MM.1S (cell line): ENCODE results near the gene RNF152.

ENCODE experiments used
- DNase-seq: peaks from one replicate; pipeline ENCODE4 v3.0.0-alpha.2; 2015
- H2AFZ ChIP-seq: fragments of 300-600 bp; sonication (generic); 2 replicates; pipeline ENCODE4 v1.6.0; 2016; ENCODE audit warnings: antibody characterized with exemption, low read length
- H3F3A ChIP-seq: fragments of 300-600 bp; sonication (generic); 2 replicates; pipeline ENCODE4 v1.6.1; 2016; ENCODE audit warnings: mild to moderate bottlenecking, antibody characterized with exemption, low read length, moderate library complexity, mixed read lengths; ENCODE audit not compliant: insufficient read depth
- H3K27ac ChIP-seq: fragments of 300-600 bp; sonication (generic); 2 replicates; pipeline ENCODE4 v1.5.1; 2016; ENCODE audit warnings: mild to moderate bottlenecking, low read length
- H3K27me3 ChIP-seq: fragments of 300-600 bp; sonication (generic); replicated peaks from 2 replicates; pipeline ENCODE4 v1.6.0; 2016; ENCODE audit warnings: low read length; ENCODE audit not compliant: insufficient read depth
- H3K36me3 ChIP-seq: fragments of 300-600 bp; sonication (generic); replicated peaks from 2 replicates; pipeline ENCODE4 v1.6.1; 2016; ENCODE audit warnings: mild to moderate bottlenecking, low read length, mixed read lengths; ENCODE audit not compliant: insufficient read depth
- H3K4me1 ChIP-seq: fragments of 300-600 bp; sonication (generic); 2 replicates; pipeline ENCODE4 v1.6.1; 2016; ENCODE audit warnings: low read length, mixed read lengths
- H3K4me2 ChIP-seq: fragments of 300-600 bp; sonication (generic); 2 replicates; pipeline ENCODE4 v1.6.0; 2016; ENCODE audit warnings: low read depth, low read length
- H3K4me3 ChIP-seq: fragments of 300-600 bp; sonication (generic); 2 replicates; pipeline ENCODE4 v1.5.1; 2016; ENCODE audit warnings: low read length, mixed read lengths
- H3K79me2 ChIP-seq: fragments of 300-600 bp; sonication (generic); 2 replicates; pipeline ENCODE4 v1.6.1; 2016; ENCODE audit warnings: mixed run types, low read length, mixed read lengths
- H3K9ac ChIP-seq: fragments of 300-600 bp; sonication (generic); 2 replicates; pipeline ENCODE4 v1.6.1; 2016; ENCODE audit warnings: low read length, mixed read lengths
- H3K9me2 ChIP-seq: fragments of 300-600 bp; sonication (generic); replicated peaks from 2 replicates; pipeline ENCODE4 v1.6.1; 2016; ENCODE audit warnings: mild to moderate bottlenecking, low read length, mixed read lengths; ENCODE audit not compliant: insufficient read depth
- H3K9me3 ChIP-seq: fragments of 300-600 bp; sonication (generic); replicated peaks from 2 replicates; pipeline ENCODE4 v1.6.1; 2016; ENCODE audit warnings: mild to moderate bottlenecking, low read length, mixed read lengths; ENCODE audit not compliant: insufficient read depth
- H4K20me1 ChIP-seq: fragments of 300-600 bp; sonication (generic); 2 replicates; pipeline ENCODE4 v1.6.1; 2016; ENCODE audit warnings: mild to moderate bottlenecking, low read length, moderate library complexity, mixed read lengths; ENCODE audit not compliant: insufficient read depth
- EZH2 ChIP-seq: fragments of 300-600 bp; sonication (generic); optimal IDR thresholded peaks from 2 replicates; pipeline ENCODE3; 2017; ENCODE audit warnings: low read depth, mild to moderate bottlenecking, antibody characterized with exemption, low read length, mixed read lengths
- EZH2phosphoT487 ChIP-seq: fragments of 300-600 bp; sonication (generic); IDR thresholded peaks from 2 replicates; pipeline ENCODE4 v1.6.1; 2018; ENCODE audit warnings: antibody characterized with exemption, low read length
- TF ChIP-seq, protein P1 (sequence below): fragments of 300-600 bp; sonication (generic); IDR thresholded peaks from 2 replicates; pipeline ENCODE4 v1.5.1; 2016; ENCODE audit warnings: antibody characterized with exemption, low read length, mixed read lengths

The RNF152 gene

DNA sequence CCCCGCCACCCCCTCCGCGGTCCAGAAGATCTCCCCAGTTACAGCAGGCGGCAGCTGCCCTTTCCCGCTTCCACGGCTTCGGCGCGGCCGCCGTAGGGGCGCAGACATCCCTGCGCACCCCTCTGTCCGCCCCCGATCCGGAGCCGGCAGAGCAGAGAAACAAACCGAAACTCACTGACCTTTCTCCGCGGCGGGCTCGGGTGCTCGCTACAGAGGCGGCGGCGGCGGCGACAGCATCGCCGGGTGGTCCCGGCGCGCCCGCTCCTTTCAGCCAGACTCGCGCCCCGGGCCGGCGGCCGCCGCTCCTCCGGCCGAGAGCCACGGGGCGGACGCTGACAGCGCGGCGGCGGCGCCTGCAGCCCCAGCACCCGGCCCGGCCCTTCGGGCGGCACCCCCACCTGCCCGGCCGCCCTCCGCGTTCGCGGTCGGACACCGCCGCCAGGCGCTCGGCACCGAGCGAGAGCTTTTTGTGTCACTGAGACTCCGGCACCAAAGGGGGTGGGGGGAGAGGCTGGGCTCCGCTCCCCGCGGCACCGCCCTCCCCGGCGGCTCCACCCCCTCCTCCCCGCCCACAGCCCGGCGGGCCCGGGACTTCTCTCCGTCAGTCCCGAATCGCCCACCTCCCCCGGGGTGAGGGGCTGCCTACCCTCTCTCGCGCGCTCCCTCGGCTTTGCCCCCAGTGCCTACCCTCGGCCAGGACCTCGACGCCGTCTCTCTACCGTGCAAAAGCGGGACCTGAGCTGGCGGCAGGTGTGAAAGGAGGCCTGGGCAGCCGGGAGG, 1.4 kb upstream of the RNF152 start:
- peak overlapping the region; percentile 99 for H3K4me2 ChIP-seq
- no peaks in the 10 kb centered on the region for H3K36me3 ChIP-seq
- TF ChIP-seq EZH2, result no peak
- TF ChIP-seq, protein P1, sequence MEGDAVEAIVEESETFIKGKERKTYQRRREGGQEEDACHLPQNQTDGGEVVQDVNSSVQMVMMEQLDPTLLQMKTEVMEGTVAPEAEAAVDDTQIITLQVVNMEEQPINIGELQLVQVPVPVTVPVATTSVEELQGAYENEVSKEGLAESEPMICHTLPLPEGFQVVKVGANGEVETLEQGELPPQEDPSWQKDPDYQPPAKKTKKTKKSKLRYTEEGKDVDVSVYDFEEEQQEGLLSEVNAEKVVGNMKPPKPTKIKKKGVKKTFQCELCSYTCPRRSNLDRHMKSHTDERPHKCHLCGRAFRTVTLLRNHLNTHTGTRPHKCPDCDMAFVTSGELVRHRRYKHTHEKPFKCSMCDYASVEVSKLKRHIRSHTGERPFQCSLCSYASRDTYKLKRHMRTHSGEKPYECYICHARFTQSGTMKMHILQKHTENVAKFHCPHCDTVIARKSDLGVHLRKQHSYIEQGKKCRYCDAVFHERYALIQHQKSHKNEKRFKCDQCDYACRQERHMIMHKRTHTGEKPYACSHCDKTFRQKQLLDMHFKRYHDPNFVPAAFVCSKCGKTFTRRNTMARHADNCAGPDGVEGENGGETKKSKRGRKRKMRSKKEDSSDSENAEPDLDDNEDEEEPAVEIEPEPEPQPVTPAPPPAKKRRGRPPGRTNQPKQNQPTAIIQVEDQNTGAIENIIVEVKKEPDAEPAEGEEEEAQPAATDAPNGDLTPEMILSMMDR, result peak; percentile 9; the same call in 1 of the 2 replicates
- no peaks in the 10 kb centered on the region for H3K79me2 ChIP-seq
- peak overlapping the region; percentile 77 for H2AFZ ChIP-seq
- no peaks in the 10 kb centered on the region for H3K9me2 ChIP-seq
- H3K4me3 ChIP-seq, result peak overlapping the region; percentile 69
- H3K4me1 ChIP-seq, result 0 out of 2 replicates have a peak, but pooled peaks cover 3% of the 10 kb centered on the region
- peak overlapping the region; percentile 37; the same call in 1 of the 2 replicates for H3K9ac ChIP-seq
- H3K27me3 ChIP-seq, result peaks cover 5% of the 10 kb centered on the region; the same call in 1 of the 2 replicates
- no peak overlapping the region for H3K27ac ChIP-seq
- DNase-seq, result peak; percentile 85
- H3K9me3 ChIP-seq, result no peaks in the 10 kb centered on the region
- H4K20me1 ChIP-seq, result no peaks in the 10 kb centered on the region
- no peaks in the 10 kb centered on the region for H3F3A ChIP-seq

DNA sequence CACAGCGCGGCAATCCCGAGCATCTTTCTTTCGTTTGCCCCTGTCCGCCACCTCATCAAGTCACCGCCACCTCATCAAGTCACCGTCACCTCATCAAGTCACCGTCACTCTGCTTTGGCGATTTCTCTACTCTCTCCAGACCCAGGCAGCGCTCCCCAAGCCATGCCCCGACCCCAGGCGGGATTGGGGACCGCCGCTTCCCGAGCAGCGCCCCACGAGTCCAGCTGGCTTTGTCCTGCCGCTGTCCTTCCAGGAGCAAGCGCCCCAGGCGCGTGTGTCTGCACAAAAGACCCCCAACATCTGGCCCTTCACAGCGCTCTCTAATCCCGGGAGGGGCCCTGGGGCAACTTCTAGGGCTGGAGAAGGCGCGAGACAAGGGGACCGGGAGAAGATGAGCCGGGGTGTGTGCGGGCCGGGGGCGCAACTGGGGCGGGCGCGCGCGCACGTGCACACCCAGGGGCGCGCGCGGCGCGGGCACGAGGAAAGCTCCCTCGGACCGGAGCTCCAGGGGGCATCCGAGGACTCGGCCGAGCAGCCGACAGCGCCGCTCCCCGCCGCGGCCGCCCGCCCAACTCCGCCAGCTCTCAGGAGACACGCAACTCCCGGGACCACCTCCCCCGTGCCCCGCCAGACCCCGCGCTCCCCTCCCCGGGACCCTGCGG, 633 bp upstream of the RNF152 start:
- 0 out of 2 replicates have a peak, but pooled peaks cover 3% of the 10 kb centered on the region for H3K4me1 ChIP-seq
- peak overlapping the region; percentile 69 for H3K4me3 ChIP-seq
- H3F3A ChIP-seq, result no peaks in the 10 kb centered on the region
- no peaks in the 10 kb centered on the region for H3K79me2 ChIP-seq
- TF ChIP-seq EZH2phosphoT487, result no peak
- TF ChIP-seq EZH2, result no peak
- TF ChIP-seq, protein P1, result no peak
- no peaks in the 10 kb centered on the region for H4K20me1 ChIP-seq
- peak overlapping the region; percentile 37; the same call in 1 of the 2 replicates for H3K9ac ChIP-seq
- H2AFZ ChIP-seq, result peak overlapping the region; percentile 77
- H3K27ac ChIP-seq, result no peak overlapping the region
- H3K27me3 ChIP-seq, result peaks cover 5% of the 10 kb centered on the region; the same call in 1 of the 2 replicates
- H3K9me3 ChIP-seq, result no peaks in the 10 kb centered on the region
- DNase-seq, result peak; percentile 44
- no peaks in the 10 kb centered on the region for H3K36me3 ChIP-seq
- peak overlapping the region; percentile 99 for H3K4me2 ChIP-seq
- no peaks in the 10 kb centered on the region for H3K9me2 ChIP-seq

DNA sequence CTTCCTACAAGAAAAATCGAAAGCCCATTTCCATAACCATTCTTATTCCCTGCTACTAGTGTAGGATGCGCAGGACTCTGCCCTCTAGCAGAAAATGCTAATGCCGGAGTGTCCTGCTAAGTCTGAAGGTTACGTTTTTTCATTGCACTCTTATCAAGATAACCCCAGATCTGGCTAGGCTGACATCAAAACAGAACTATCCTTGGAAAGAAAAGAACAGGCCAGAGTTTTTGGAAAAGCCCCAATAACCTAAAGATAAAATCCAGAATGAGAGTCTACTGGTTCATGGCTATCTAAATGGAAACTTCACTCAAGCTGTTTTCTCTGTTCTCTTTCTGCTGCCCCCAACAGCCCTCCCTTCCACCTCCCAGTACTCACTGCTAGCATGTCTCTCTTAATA, 913 bp downstream of the RNF152 start:
- Histone ChIP-seq H3K4me3 (no peak overlapping the region), H3F3A (no peaks in the 10 kb centered on the region), H3K4me2 (no peak overlapping the region), H2AFZ (no peak overlapping the region), H3K36me3 (no peaks in the 10 kb centered on the region), H3K27ac (no peak overlapping the region), H4K20me1 (no peaks in the 10 kb centered on the region), H3K9me2 (no peaks in the 10 kb centered on the region), H3K4me1 (0 out of 2 replicates have a peak, but pooled peaks cover 3% of the 10 kb centered on the region), H3K27me3 (peaks cover 5% of the 10 kb centered on the region; the same call in 1 of the 2 replicates), H3K9ac (no peak overlapping the region), H3K79me2 (no peaks in the 10 kb centered on the region), H3K9me3 (no peaks in the 10 kb centered on the region)
- DNase-seq, result no peak
- TF ChIP-seq, protein P1, result no peak
- no peak for TF ChIP-seq EZH2phosphoT487
- no peak for TF ChIP-seq EZH2
